HAP-1 (cell line): ENCODE data around the gene EFHD2.
"Not testable (repeated sequence)": the region's sequence is repeated elsewhere in the genome, so short reads cannot be mapped to it uniquely, and the experiment has no call there.

Source experiments
- DNase-seq, 2 experiments: peaks; one replicate each; pipeline ENCODE4 v3.0.0-alpha.2; 2016 to 2020; ENCODE audit warnings: low spot score in 2 of 2
- H3K27me3 ChIP-seq: fragments of 250-450 bp; sonication (Bioruptor Pico); 2 replicates; pipeline ENCODE4 v1.5.1; 2020; ENCODE audit warnings: low read depth, mild to moderate bottlenecking, moderate library complexity
- H3K36me3 ChIP-seq: fragments of 250-450 bp; sonication (Bioruptor Pico); replicated peaks from 2 replicates; pipeline ENCODE4 v1.5.1; 2020; ENCODE audit warnings: mild to moderate bottlenecking
- H3K4me1 ChIP-seq: fragments of 250-450 bp; sonication (Bioruptor Pico); 2 replicates; pipeline ENCODE4 v1.5.1; 2020; ENCODE audit warnings: mild to moderate bottlenecking
- H3K4me3 ChIP-seq: fragments of 250-450 bp; sonication (Bioruptor Pico); 2 replicates; pipeline ENCODE4 v1.5.1; 2020; ENCODE audit warnings: mild to moderate bottlenecking, moderate library complexity
- H3K9me3 ChIP-seq: fragments of 250-450 bp; sonication (Bioruptor Pico); 2 replicates; pipeline ENCODE4 v1.5.1; 2020; ENCODE audit warnings: mild to moderate bottlenecking, moderate library complexity
- in situ Hi-C: fragments of 300-500 bp; cut with MboI; formaldehyde crosslinking; loops from 3 replicates; pipeline ENCODE4 v1.14.3; 2020; ENCODE audit warnings: low sequenced_read_pairs, inconsistent platforms, mixed read lengths

Gene EFHD2, protein sequence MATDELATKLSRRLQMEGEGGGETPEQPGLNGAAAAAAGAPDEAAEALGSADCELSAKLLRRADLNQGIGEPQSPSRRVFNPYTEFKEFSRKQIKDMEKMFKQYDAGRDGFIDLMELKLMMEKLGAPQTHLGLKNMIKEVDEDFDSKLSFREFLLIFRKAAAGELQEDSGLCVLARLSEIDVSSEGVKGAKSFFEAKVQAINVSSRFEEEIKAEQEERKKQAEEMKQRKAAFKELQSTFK

GRCh38 chr1:15409388-15410222, at the start of gene EFHD2:
EFHD2 (plus strand) TSS chr1:15409888; CDS start chr1:15409972, 84 bp downstream.
- peaks cover 4% of the 10 kb centered on the region for H3K4me1 ChIP-seq
- in situ Hi-C loops, result no loop called here
- peak; percentile 79 to 92 for DNase-seq
- no peaks in the 10 kb centered on the region for H3K27me3 ChIP-seq
- H3K9me3 ChIP-seq, result no peaks in the 10 kb centered on the region
- peak within 1 kb of the TSS; percentile 71 for H3K4me3 ChIP-seq
- H3K36me3 ChIP-seq, result no peaks in the 10 kb centered on the region

GRCh38 chr1:15360700-15361099, 49.0 kb upstream of the EFHD2 start:
- in situ Hi-C loops, result no loop called here
- DNase-seq, result no peak
- H3K36me3 ChIP-seq, result no peaks in the 10 kb centered on the region
- H3K9me3 ChIP-seq, result no peaks in the 10 kb centered on the region
- H3K27me3 ChIP-seq, result no peaks in the 10 kb centered on the region
- H3K4me1 ChIP-seq, result no peaks in the 10 kb centered on the region
- H3K4me3 ChIP-seq, result no peak overlapping the region

GRCh38 chr1:15362096-15362736, 47.5 kb upstream of the EFHD2 start:
- H3K36me3 ChIP-seq, result no peaks in the 10 kb centered on the region
- H3K9me3 ChIP-seq, result no peaks in the 10 kb centered on the region
- no peak overlapping the region for H3K4me3 ChIP-seq
- DNase-seq, result no peak
- in situ Hi-C loops, result no loop called here
- H3K27me3 ChIP-seq, result no peaks in the 10 kb centered on the region
- no peaks in the 10 kb centered on the region for H3K4me1 ChIP-seq

DNA sequence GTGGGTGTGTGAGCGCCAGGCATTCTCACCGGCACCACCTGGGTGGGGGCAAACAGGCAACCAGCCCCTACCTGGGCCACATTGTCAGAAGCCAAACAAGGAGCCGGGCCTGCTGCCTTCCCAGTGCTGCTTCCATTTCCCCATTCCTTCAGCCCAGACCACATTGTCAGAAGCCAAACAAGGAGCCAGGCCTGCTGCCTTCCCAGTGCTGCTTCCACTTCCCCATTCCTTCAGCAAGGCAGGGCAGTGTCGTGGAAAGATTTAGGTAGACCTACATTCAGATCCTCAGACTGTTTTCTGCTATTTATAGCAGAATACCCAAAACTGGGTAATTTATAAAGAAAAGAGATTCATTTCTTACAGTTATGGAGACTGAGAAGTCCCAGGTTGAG, 47.0 kb upstream of the EFHD2 start:
- Histone ChIP-seq H3K36me3 (no peaks in the 10 kb centered on the region), H3K4me1 (no peaks in the 10 kb centered on the region), H3K9me3 (no peaks in the 10 kb centered on the region), H3K4me3 (no peak overlapping the region), H3K27me3 (no peaks in the 10 kb centered on the region)
- in situ Hi-C loops, result no loop called here
- no peak for DNase-seq

DNA sequence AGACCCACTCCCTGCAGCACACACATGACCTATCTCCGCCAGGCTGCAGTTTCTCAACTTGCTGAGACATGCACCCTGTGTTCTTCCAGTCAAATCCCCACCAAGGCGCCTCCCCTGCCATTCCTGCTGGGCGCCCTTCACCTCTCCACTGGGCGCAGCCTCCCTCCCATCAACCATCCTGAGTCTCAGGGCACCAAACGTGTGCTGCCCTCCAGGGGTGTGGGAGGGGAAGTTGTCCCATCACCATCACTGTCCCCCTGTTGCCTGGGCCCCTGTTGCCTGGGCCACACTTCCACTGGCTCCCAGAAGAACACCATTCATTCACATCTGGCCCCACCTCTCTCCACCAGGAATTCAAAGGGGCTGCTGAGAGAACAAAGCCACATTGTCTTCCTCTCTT, 44.9 kb upstream of the EFHD2 start:
- in situ Hi-C loops, result no loop called here
- DNase-seq, result no peak

GRCh38 chr1:15368888-15369287, 40.8 kb upstream of the EFHD2 start:
- in situ Hi-C loops, result no loop called here
- Histone ChIP-seq H3K27me3 (no peaks in the 10 kb centered on the region), H3K9me3 (no peaks in the 10 kb centered on the region), H3K4me1 (peaks cover 8% of the 10 kb centered on the region; the same call in 1 of the 2 replicates), H3K4me3 (no peak overlapping the region), H3K36me3 (no peaks in the 10 kb centered on the region)
- DNase-seq, result no peak

More for the DNA sequence above, 44.9 kb upstream of the EFHD2 start:
- Histone ChIP-seq H3K27me3 (no peaks in the 10 kb centered on the region), H3K4me3 (no peak overlapping the region), H3K9me3 (no peaks in the 10 kb centered on the region), H3K36me3 (no peaks in the 10 kb centered on the region), H3K4me1 (no peaks in the 10 kb centered on the region)

- no peak for DNase-seq
- no peak overlapping the region for H3K4me3 ChIP-seq
- H3K27me3 ChIP-seq, result no peaks in the 10 kb centered on the region
- H3K36me3 ChIP-seq, result no peaks in the 10 kb centered on the region
- no peaks in the 10 kb centered on the region for H3K9me3 ChIP-seq
- in situ Hi-C loops, result no loop called here
- H3K4me1 ChIP-seq, result peaks cover 8% of the 10 kb centered on the region; the same call in 1 of the 2 replicates
Observed at GRCh38 chr1:15370268-15370667, 39.4 kb upstream of the EFHD2 start.

DNA sequence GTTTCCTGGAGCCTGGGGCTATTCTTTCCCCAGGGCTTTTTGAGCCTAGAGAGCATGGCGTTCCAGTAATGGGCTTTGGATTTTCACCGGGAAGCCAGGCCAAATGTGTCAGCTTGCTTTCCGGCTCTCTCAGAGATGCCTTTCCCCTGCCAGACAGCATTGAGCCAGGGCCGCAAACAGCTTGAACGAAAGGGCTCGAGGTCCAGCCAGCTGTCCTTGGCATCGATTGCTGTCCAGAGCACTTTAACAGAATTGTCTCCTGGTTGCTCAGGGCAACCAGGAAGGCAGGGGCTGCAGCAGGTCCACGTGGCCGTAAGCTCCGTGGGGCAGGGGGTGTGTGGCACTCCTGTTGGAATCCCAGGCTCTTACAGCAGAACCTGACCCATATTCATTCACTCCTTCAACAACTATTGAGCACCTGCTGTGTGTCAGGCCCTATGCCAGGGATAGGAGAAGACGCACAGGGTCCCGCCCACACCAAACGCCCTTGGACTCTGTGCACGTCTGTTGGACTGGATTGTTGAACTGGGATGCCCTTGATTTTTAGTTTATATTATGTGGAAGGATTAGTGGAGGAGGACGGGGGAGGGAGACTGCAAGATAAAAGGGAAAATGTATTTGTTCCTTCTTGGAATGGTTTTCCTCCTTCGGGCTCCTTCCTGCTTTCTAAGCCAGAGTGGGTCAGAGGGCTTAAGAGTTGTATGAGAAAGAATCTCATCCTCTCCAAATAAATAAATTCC, 38.7 kb upstream of the EFHD2 start:
- peak in 1 of 2 experiments; percentile 42 for DNase-seq
- in situ Hi-C loops, result no loop called here
- no peak overlapping the region for H3K4me3 ChIP-seq
- no peaks in the 10 kb centered on the region for H3K36me3 ChIP-seq
- peaks cover 8% of the 10 kb centered on the region; the same call in 1 of the 2 replicates for H3K4me1 ChIP-seq
- no peaks in the 10 kb centered on the region for H3K9me3 ChIP-seq
- no peaks in the 10 kb centered on the region for H3K27me3 ChIP-seq

- DNase-seq, result no peak
- Histone ChIP-seq H3K27me3 (no peaks in the 10 kb centered on the region), H3K9me3 (no peaks in the 10 kb centered on the region), H3K4me3 (no peak overlapping the region), H3K36me3 (no peaks in the 10 kb centered on the region), H3K4me1 (peaks cover 8% of the 10 kb centered on the region; the same call in 1 of the 2 replicates)
- in situ Hi-C loops, result no loop called here
Observed at GRCh38 chr1:15371610-15372545, 37.8 kb upstream of the EFHD2 start.

- Histone ChIP-seq H3K9me3 (no peaks in the 10 kb centered on the region), H3K36me3 (no peaks in the 10 kb centered on the region), H3K4me3 (no peak overlapping the region), H3K27me3 (no peaks in the 10 kb centered on the region), H3K4me1 (peaks cover 17% of the 10 kb centered on the region)
- DNase-seq, result no peak
- in situ Hi-C loops, result no loop called here
Observed at GRCh38 chr1:15378729-15379128, 31.0 kb upstream of the EFHD2 start.

GRCh38 chr1:15379151-15379550, 30.5 kb upstream of the EFHD2 start:
- in situ Hi-C loops, H3K4me3 ChIP-seq, H3K27me3 ChIP-seq, H3K9me3 ChIP-seq, DNase-seq, H3K36me3 ChIP-seq: not testable (repeated sequence)
- H3K4me1 ChIP-seq, result peaks cover 21% of the 10 kb centered on the region

- no peaks in the 10 kb centered on the region for H3K27me3 ChIP-seq
- in situ Hi-C loops, result no loop called here
- H3K4me1 ChIP-seq, result peaks cover 33% of the 10 kb centered on the region
Observed at GRCh38 chr1:15380601-15381508, 28.8 kb upstream of the EFHD2 start.

More at GRCh38 chr1:15380601-15381508, 28.8 kb upstream of the EFHD2 start:
- H3K4me3 ChIP-seq, result no peak overlapping the region
- no peaks in the 10 kb centered on the region for H3K36me3 ChIP-seq
- no peaks in the 10 kb centered on the region for H3K9me3 ChIP-seq
- no peak for DNase-seq
